Raji (cell line): ENCODE data around the gene USO1.

Experiments used
- POLR2A ChIP-seq: IDR thresholded peaks from 2 replicates; pipeline ENCODE4 v1.6.1; 2011; ENCODE audit warnings: low read depth, low read length, control low read depth; ENCODE audit not compliant: insufficient read depth

The USO1 gene

DNA sequence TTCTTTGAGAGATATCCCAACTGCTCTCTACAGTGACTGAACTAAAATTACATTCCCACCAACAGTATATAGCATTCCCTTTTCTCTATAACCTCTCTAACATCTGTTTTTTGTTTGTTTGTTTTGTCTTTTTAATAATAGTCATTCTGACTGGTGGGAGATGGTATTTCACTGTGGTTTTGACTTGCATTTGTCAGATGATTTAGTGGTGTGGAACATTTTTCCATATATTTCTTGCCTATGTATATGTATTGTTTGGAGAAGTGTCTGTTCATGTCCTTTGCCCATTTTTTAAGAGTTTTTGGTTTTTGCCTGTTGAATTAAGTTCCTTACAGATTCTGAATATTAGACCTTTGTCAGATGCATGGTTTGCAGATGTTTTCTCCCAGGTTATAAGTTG, 9.0 kb downstream of the USO1 start:
- TF ChIP-seq POLR2A: no peak

DNA sequence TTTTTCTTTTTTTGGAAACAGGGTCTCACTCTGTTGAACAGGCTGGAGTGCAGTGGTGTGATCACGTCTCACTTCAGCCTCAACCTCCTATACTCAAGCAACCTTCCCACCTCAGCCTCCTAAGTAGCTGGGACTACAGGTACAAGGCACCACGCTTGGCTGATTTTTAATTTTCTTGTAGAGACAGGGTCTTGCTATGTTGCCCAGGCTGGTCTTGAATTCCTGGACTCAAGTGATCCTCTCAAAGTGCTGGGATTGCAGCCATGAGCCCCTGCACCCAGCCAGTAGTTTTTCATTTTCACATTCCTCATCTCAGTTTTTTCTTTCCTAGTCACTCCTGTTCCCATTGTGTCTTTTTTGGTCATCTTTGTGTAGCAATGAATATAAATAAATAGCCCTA, 11.1 kb downstream of the USO1 start:
- no peak for TF ChIP-seq POLR2A

DNA sequence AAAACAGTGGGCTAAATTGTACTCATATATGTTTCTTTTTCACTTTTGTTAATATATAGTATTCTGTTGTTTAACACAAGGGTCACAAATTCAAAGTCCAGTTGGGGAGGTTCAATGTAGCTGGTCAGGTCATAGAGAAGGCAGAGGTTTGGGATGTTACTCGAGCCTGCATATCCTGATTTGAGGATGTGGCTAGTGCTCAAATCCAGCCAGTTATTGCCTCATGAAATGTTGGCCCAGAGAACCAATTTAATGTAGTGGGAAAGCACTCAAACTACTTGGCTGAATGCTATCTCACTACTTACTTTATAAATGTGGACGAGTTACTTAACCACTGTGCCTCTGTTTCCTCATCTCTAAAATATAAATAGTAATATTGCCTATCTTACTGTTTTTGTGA, 12.5 kb downstream of the USO1 start:
- no peak for TF ChIP-seq POLR2A

DNA sequence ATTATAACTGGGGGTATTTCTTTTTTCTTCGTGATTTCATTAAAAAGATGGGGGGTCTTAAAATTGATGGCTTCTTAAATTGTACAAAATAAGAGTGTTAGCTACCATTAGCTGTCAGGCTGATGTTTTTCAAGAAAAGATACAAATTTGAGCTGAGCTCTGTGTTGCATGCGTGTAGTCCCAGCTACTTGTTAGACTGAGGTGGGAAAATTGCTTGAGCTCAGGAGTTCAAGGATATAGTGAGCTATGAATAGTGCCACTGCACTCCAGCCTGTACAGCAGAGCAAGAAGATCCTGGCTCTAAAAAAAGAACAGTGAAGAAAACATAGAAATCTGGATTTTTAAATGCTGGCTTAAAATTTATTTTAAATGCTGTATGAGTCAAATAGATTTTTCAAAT, 13.0 kb downstream of the USO1 start:
- TF ChIP-seq POLR2A: no peak

DNA sequence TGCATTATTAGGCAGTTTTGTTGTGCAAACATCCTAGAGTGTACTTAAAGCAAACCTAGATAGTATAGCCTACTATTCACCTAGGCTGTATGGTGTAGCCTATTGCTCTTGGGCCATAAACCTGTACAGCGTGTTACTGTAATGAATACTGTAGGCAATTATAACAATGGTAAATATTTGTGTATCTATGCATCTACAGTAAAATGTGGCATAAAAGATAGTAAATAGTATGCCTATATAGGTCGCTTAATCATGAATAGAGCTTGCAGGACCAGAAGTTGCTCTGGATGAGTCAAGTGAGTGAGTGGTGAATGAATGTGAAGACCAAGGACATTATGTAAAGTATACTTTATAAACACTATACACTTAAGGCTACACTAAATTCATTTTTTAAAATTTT, 16.6 kb downstream of the USO1 start:
- no peak for TF ChIP-seq POLR2A

DNA sequence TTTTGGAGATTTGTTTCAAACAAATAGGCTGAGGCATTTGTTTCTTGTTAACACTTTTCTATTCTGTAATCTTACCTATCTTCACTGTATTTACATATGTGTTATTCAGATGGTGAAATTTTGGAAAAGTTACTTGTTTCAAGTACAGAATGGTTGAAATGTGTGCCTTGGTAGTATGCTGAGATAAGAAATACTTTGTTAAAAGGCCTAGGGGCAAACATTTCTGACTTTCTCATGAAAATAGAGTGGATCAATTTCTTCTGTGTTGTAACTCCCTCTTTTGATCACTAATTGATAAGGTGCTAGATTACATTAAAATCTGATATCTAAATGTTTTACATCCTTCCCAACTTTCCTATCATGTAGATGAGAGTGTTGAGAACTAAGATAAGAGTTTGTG, 18.1 kb downstream of the USO1 start:
- TF ChIP-seq POLR2A: no peak

DNA sequence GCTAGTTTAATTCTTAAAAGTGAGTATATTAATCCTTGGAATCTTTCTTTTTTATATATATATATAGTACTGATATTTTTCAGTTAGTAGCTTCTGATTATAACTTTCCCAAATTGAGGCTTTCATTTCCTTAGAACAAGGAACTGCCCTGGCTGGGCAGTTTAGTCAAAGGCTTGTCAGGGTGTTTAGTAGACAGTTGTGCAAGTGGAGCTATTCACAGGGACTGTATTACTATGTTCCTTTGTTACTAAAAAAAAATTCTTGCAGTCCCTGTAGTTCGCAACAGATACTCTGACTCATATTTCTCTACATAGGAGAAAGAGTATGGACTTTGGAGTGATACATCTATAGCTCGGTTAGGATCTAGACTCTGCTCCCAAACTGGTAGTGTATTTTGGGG, 20.8 kb downstream of the USO1 start:
- no peak for TF ChIP-seq POLR2A

DNA sequence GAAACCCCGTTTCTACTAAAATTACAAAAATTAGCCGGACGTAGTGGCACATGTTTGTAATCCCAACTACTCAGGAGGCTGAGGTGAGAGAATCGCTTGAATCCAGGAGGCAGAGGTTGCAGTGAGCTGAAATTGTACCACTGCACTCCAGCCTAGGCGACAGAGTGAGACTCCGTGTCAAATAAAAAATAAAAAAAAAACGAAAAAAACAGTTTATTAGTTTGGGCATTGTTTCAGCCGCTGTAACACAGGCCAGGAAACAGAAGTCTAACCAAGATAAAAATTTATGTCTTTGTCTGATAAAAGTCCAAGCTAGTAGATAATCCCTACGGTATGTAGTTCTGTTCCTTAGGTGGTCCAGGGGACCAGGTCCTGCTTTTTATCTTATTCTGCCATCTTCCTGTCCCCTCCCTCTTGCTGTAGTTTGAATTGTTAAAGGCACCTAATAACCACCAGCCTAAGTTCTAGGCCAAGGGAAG, 21.4 kb downstream of the USO1 start:
- no peak for TF ChIP-seq POLR2A

DNA sequence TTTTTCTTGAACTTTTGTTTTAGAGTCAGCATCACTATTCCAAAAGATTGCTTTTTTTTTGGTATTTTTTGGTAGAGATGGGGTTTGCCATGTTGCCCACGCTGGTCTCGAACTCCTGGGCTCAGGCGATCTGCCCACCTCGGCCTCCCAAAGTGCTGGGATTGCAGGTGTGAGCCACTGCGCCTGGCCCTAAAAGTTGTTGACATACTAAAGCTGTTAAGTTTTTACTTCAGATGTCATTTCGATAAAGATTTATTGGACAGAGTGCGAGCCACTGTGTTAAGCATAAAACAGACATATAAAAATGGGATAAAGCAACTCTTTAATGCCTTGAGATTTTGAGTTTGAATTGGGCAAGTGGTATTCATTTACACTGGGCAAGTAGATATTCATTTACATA, 28.3 kb downstream of the USO1 start:
- no peak for TF ChIP-seq POLR2A

DNA sequence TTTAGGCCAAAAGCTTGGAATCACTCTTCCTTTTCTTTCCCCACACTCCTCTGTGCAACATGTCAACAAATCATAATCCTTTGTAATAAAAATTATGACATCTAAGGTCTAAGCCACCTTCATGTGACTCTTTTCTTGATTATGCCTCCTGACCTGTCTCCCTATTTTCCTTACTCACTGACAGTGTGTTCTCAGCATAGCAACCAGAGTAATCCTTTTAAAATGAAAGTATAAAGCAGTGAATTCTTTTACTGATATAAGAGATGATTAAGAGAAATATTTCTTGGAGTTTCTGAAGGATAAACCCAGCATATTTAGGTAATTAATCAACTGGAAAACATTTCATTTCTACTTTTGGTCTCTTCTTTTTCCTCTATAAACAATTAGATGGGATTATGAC, 44.7 kb downstream of the USO1 start:
- TF ChIP-seq POLR2A: no peak

DNA sequence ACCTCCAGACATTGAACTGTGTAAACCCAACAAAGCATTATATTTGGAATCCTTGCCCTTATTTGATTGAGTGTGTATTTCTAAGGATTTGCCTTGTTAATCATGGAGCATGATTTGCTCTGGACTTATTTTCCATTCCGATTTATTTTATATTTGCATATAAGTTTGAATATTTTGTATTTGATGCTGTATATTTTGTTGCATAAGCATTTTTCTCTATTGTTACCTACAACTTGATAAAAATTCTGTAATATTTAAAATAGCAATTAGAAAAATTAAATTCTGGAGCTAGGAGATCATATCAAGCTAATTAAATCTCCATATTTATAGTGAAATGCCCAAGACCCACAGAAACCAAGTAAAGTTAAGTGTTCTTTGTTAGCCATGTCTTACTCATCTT, 47.2 kb downstream of the USO1 start:
- TF ChIP-seq POLR2A: no peak

DNA sequence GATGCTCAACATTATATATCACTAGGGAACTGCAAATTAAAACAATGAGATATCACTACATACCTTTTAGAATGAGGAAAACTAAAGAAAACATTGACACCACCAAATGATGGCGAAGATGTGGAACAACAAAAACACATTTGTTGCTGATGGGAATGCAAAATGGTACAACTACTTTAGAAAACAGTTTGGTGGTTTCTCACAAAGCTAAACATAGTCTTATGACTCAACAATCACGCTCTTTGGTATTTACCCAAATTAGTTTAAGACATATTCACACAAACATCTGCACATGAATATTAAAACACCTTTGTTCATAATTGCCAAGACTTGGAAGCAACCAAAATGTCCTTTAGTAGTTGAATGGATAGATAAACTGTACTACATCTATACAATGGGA, 53.2 kb downstream of the USO1 start:
- TF ChIP-seq POLR2A: no peak

DNA sequence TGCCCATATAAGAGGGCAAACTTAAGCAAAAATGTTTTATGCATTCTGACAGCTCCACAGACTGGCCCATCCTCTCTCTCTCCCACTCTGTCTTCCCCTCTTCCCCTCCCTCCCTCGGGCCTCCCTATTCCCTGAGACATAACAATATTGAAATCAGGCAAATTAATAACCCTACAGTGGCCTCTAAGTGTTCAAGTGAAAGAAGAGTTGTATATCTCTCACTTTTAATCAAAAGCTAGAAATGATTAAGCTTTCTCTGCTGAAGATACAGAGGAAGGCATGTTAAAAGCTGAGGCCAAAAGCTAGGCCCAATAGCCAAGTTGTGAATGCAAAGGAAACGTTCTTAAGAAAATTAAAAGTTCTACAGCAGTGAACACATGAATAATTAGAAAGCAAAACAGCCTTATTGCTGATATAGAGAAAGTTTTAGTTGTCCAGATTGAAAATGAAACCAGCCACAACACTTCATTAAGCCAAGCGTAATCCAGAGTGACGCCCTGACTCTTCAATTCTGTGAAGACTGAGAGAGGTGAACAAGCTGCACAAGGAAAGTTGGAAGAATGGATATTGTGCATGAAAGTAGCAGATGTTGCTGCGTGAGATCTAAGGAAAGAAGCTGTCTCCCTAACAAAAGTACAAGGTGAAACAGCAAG, 54.9 kb downstream of the USO1 start:
- TF ChIP-seq POLR2A: no peak

DNA sequence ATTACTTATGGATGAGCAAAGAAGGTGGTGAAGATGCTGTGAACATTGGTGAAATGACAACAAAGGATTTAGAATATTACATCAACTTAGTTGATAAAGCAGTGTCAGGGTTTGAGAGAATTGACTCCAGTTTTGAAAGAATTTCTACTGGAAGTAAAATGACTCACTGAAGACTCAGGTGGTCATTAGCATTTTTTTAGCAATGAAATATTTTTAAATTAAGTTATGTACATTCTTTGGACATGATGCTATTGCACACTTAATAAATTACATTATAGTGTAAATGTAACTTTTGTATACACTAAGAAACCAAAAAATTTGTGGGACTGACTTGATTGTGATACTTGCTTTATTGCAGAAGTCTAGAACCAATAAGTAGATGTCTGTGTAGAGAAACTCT, 56.9 kb downstream of the USO1 start:
- TF ChIP-seq POLR2A: no peak

DNA sequence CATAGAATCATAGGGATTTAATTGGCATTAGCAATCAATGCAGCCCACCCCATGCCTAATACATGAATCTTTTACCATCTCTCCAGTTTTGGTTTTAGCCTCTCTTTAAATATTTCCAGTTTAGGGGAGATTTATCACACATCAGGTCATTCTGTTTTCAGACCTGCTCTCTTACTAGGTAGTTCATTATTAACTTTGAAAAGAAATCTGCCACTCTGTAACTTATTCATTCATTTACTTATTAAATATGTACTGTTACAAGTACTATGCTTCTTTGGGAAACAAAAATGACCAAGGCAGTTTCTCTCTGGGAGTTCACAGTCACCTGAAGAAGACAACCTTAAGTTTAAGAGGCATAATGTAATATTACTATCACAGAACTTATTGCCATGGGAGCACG, 62.1 kb downstream of the USO1 start:
- no peak for TF ChIP-seq POLR2A

DNA sequence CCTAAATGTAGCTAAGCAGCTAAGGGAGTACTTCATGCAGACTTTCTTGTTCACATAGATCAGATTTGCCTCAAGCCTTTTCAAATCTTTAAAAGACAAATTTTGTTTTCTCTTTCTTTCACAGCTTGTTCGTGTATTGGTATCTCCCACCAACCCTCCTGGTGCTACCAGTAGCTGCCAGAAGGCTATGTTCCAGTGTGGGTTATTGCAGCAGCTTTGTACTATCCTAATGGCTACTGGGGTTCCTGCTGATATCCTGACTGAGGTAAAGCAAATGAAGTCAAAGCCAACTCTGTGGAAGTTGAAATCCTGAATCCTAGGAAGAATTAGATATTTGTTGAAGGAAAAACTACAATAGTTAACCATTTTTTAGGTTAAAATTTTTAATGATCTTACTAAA, 62.6 kb downstream of the USO1 start:
- TF ChIP-seq POLR2A: no peak

DNA sequence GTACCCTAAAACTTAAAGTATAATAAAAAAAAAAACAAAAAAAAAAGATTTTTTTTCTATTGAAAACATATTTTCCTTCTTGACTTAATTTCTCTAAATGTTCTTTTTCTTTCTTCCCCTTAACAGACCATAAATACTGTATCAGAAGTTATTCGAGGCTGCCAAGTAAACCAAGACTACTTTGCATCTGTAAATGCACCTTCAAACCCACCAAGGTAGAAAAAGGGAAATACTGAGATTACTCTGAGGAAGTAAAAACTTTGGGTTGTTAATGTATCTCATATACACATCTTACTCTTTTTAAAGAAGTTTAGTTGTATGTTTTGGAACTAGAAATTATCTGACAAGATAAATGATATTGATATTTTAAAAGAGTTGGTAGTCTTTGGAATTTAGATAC, 65.6 kb downstream of the USO1 start:
- no peak for TF ChIP-seq POLR2A
